ENCODE measurements around the gene MINDY1.
A peak's percentile ranks its signal among the peaks of the same experiment; 100 is the strongest.

The MINDY1 gene

GRCh38 chr1:150985179-150985825 is 21.4 kb downstream of the MINDY1 start:
- no peak for DNase-seq (ENCODE audit: low spot score)

GRCh38 chr1:150981805-150982712 is 24.6 kb downstream of the MINDY1 start, which contains the start of gene ANXA9:
TSS of gene ANXA9 (plus strand) at chr1:150982292. CDS start at chr1:150983106, 814 bp downstream.
- peak; percentile 35 for DNase-seq (ENCODE audit: low spot score)

GRCh38 chr1:150981177-150981804 is 25.4 kb downstream of the MINDY1 start:
- peak; percentile 42 for DNase-seq (ENCODE audit: low spot score)

- peak; percentile 91 for DNase-seq (ENCODE audit: low spot score)
These were observed 27.3 kb downstream of the MINDY1 start for GRCh38 chr1:150979092-150980056.

- peak; percentile 50 for DNase-seq (ENCODE audit: low spot score)
These were observed 29.6 kb downstream of the MINDY1 start for GRCh38 chr1:150976879-150977694.

- DNase-seq (ENCODE audit: low spot score): no peak
These were observed 30.3 kb downstream of the MINDY1 start for GRCh38 chr1:150976401-150976821.

- DNase-seq (ENCODE audit: low spot score): peak; percentile 94
These were observed 31.9 kb downstream of the MINDY1 start, which contains the start of gene CERS2 for GRCh38 chr1:150974580-150975478. TSS of gene CERS2 (minus strand) at chr1:150974835. CDS start at chr1:150969090, 5,745 bp downstream.

- DNase-seq (ENCODE audit: low spot score): peak; percentile 59
These were observed 32.7 kb downstream of the MINDY1 start for GRCh38 chr1:150973836-150974579.

- DNase-seq (ENCODE audit: low spot score): no peak
These were observed 33.4 kb downstream of the MINDY1 start for GRCh38 chr1:150973258-150973835.

GRCh38 chr1:150972417-150972940 is 34.2 kb downstream of the MINDY1 start:
- DNase-seq (ENCODE audit: low spot score): no peak

- DNase-seq (ENCODE audit: low spot score): no peak
These were observed 34.9 kb downstream of the MINDY1 start for GRCh38 chr1:150971583-150972416.

- peak; percentile 79 for DNase-seq (ENCODE audit: low spot score)
These were observed 35.7 kb downstream of the MINDY1 start for GRCh38 chr1:150970808-150971582.

- no peak for DNase-seq (ENCODE audit: low spot score)
These were observed 37.1 kb downstream of the MINDY1 start for GRCh38 chr1:150969626-150970025.

GRCh38 chr1:150968491-150968890 is 38.2 kb downstream of the MINDY1 start:
- DNase-seq (ENCODE audit: low spot score): no peak

- DNase-seq (ENCODE audit: low spot score): no peak
These were observed 38.8 kb downstream of the MINDY1 start for GRCh38 chr1:150967936-150968335.

GRCh38 chr1:150966011-150966410 is 40.7 kb downstream of the MINDY1 start:
- DNase-seq (ENCODE audit: low spot score): no peak
